WTC11 (cell line): ENCODE measurements around the gene HPN.

Experiments used
- CTCF ChIP-seq: fragments of 200-600 bp; IDR thresholded peaks from 2 replicates; pipeline ENCODE4 v1.8.0; 2022; ENCODE audit warnings: antibody characterized with exemption
- FOXJ3 ChIP-seq: sonication (generic); formaldehyde crosslinking; IDR thresholded peaks from 2 replicates; pipeline ENCODE4 v1.9.0; 2021; ENCODE audit warnings: missing genetic modification reagents, mild to moderate bottlenecking, borderline replicate concordance
- GRHL2 ChIP-seq: fragments of 250-450 bp; sonication (Bioruptor Pico); IDR thresholded peaks from 2 replicates; pipeline ENCODE4 v1.8.0; 2022; ENCODE audit warnings: mild to moderate bottlenecking, moderate library complexity; ENCODE audit not compliant: insufficient replicate concordance, severe bottlenecking
- NR2C2 ChIP-seq: sonication (generic); formaldehyde crosslinking; IDR thresholded peaks from 2 replicates; pipeline ENCODE4 v1.8.0; 2022; ENCODE audit warnings: mild to moderate bottlenecking, missing genetic modification reagents
- NR3C1 ChIP-seq: sonication (generic); formaldehyde crosslinking; conservative IDR thresholded peaks from 2 replicates; pipeline ENCODE4 v1.8.1; 2023; ENCODE audit warnings: low read depth, mild to moderate bottlenecking, missing genetic modification reagents
- SMAD3 ChIP-seq: sonication (generic); formaldehyde crosslinking; IDR thresholded peaks from 2 replicates; pipeline ENCODE4 v1.8.0; 2022; ENCODE audit warnings: missing genetic modification reagents, mild to moderate bottlenecking, borderline replicate concordance
- SP1 ChIP-seq: sonication (generic); formaldehyde crosslinking; conservative IDR thresholded peaks from 2 replicates; pipeline ENCODE4 v1.8.1; 2022; ENCODE audit warnings: missing genetic modification reagents
- USF2 ChIP-seq: sonication (generic); formaldehyde crosslinking; IDR thresholded peaks from 2 replicates; pipeline ENCODE4 v1.8.1; 2023; ENCODE audit warnings: mild to moderate bottlenecking, missing genetic modification reagents, moderate library complexity
- ZBTB21 ChIP-seq: sonication (generic); formaldehyde crosslinking; IDR thresholded peaks from 2 replicates; pipeline ENCODE4 v1.8.1; 2023; ENCODE audit warnings: mild to moderate bottlenecking, missing genetic modification reagents, borderline replicate concordance
- ZNF281 ChIP-seq: sonication (generic); formaldehyde crosslinking; IDR thresholded peaks from 2 replicates; pipeline ENCODE4 v1.8.0; 2023; ENCODE audit warnings: mild to moderate bottlenecking, missing genetic modification reagents
- TF ChIP-seq, protein P1 (sequence below): sonication (generic); formaldehyde crosslinking; IDR thresholded peaks from 2 replicates; pipeline ENCODE4 v1.8.1; 2023; ENCODE audit warnings: mild to moderate bottlenecking, missing genetic modification reagents, moderate library complexity
- TF ChIP-seq, protein P2 (sequence below): sonication (generic); formaldehyde crosslinking; IDR thresholded peaks from 2 replicates; pipeline ENCODE4 v1.8.0; 2022; ENCODE audit warnings: mild to moderate bottlenecking, missing genetic modification reagents
- TF ChIP-seq, protein P3 (sequence below): sonication (generic); formaldehyde crosslinking; IDR thresholded peaks from 2 replicates; pipeline ENCODE4 v1.8.1; 2022; ENCODE audit warnings: low read depth, mild to moderate bottlenecking, moderate library complexity, missing genetic modification reagents, borderline replicate concordance

DNA sequence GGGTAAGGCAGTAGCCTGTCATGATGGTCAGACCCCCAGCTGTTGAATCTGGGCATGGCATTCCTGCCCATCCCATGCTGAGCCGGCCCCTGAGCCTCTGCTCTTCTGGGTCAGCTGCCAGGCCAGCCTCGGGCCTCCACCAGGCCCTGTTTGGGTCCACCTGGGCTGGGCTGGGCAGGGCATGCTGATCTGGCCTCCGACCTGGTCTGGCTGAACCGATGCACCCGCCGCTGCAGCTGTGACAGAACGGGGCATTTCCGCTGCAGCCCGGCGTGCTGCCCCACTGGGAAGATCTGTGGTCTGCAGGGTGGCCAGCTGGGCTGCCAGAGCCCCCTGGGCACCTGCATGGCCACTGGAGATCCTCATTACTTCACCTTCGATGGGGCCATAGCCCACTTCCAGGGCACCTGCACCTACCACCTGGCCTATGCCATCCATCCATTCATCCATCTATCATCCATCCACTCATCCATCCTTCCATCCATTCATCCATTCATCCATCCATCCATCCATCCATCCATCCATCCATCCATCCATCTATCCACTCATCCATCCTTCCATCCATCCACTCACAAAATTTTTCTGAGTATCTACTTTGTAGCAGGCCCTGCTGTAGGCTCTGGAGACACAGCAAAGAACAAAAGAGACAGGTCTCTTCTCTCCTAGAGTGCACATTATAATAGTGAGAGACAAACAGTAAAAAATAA, 52.6 kb downstream of the HPN start:
- no peak for TF ChIP-seq ZBTB21 (CRISPR knock-in tag)
- no peak for TF ChIP-seq ZNF281
- TF ChIP-seq CTCF = no peak
- TF ChIP-seq GRHL2 (CRISPR knock-in tag) = no peak
- no peak for TF ChIP-seq SP1 (CRISPR knock-in tag)
- TF ChIP-seq, protein P1, sequence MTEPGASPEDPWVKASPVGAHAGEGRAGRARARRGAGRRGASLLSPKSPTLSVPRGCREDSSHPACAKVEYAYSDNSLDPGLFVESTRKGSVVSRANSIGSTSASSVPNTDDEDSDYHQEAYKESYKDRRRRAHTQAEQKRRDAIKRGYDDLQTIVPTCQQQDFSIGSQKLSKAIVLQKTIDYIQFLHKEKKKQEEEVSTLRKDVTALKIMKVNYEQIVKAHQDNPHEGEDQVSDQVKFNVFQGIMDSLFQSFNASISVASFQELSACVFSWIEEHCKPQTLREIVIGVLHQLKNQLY (CRISPR knock-in tag) = no peak
- no peak for TF ChIP-seq NR3C1 (CRISPR knock-in tag)
- TF ChIP-seq, protein P2, sequence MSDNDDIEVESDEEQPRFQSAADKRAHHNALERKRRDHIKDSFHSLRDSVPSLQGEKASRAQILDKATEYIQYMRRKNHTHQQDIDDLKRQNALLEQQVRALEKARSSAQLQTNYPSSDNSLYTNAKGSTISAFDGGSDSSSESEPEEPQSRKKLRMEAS (CRISPR knock-in tag) = no peak
- TF ChIP-seq USF2 = no peak
- no peak for TF ChIP-seq FOXJ3 (CRISPR knock-in tag)
- no peak for TF ChIP-seq NR2C2 (CRISPR knock-in tag)
- TF ChIP-seq SMAD3 (CRISPR knock-in tag) = no peak
- TF ChIP-seq, protein P3, sequence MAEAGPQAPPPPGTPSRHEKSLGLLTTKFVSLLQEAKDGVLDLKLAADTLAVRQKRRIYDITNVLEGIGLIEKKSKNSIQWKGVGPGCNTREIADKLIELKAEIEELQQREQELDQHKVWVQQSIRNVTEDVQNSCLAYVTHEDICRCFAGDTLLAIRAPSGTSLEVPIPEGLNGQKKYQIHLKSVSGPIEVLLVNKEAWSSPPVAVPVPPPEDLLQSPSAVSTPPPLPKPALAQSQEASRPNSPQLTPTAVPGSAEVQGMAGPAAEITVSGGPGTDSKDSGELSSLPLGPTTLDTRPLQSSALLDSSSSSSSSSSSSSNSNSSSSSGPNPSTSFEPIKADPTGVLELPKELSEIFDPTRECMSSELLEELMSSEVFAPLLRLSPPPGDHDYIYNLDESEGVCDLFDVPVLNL (CRISPR knock-in tag) = no peak
